IMR-90 (cell line): ENCODE measurements around the gene TBCD. TPM values are rescaled to one million over a fixed set of nuclear protein-coding genes. Genes with fewer than 3 reads are reported as not detected.

ENCODE experiments used
- ATAC-seq: fragments of 200-7000 bp; cut with Tn5 transposase; 2 replicates; pipeline ENCODE4 v1.9.1; 2020; ENCODE audit warnings: low read depth, mild to moderate bottlenecking, moderate library complexity
- BruUV-seq: library from RNA; stranded (reverse); fragments of 400-500 nt; replicated peaks from 2 replicates; lab custom pipeline; 2021; lab: Mats Ljungman, UMichigan
- CTCF ChIA-PET: fragments of 300-600 bp; formaldehyde crosslinking; extraction: SDS; loops from one replicate; lab custom pipeline; 2021; ENCODE audit warnings: antibody characterized with exemption; lab: Yijun Ruan, JAX
- POLR2A ChIA-PET: fragments of 300-600 bp; sonication (Branson Sonifier 250); formaldehyde crosslinking; loops from one replicate; lab custom pipeline; 2022; ENCODE audit warnings: antibody characterized with exemption; ENCODE audit not compliant: unreplicated experiment; lab: Charles Lee
- DNase-seq: peaks from one replicate; pipeline ENCODE4 v3.0.0; 2013
- H2AFZ ChIP-seq: replicated peaks from 2 replicates; pipeline ENCODE3; 2013; ENCODE audit warnings: low read length, mild to moderate bottlenecking; ENCODE audit not compliant: poor library complexity
- H2AK5ac ChIP-seq: 2 replicates; pipeline ENCODE4 v1.6.1; 2013; ENCODE audit warnings: low read depth, low read length, inconsistent platforms
- H2AK9ac ChIP-seq: replicated peaks from 2 replicates; pipeline ENCODE3; 2013; ENCODE audit warnings: mild to moderate bottlenecking, low read depth, low read length, moderate library complexity; ENCODE audit not compliant: poor library complexity
- H2BK120ac ChIP-seq: 2 replicates; pipeline ENCODE4 v1.6.1; 2013; ENCODE audit warnings: low read depth, low read length, inconsistent platforms
- H2BK15ac ChIP-seq: 3 replicates; pipeline ENCODE4 v1.6.1; 2013; ENCODE audit warnings: low read depth, low read length, inconsistent platforms
- H2BK20ac ChIP-seq: 2 replicates; pipeline ENCODE4 v1.6.1; 2013; ENCODE audit warnings: low read depth, mild to moderate bottlenecking, inconsistent platforms, low read length, moderate library complexity
- H2BK5ac ChIP-seq: 2 replicates; pipeline ENCODE4 v1.6.1; 2013; ENCODE audit warnings: mild to moderate bottlenecking, low read depth, low read length, inconsistent platforms; ENCODE audit not compliant: poor library complexity, severe bottlenecking
- H3K14ac ChIP-seq: replicated peaks from 2 replicates; pipeline ENCODE4 v1.6.1; 2013; ENCODE audit warnings: low read depth, low read length, inconsistent platforms
- H3K18ac ChIP-seq: 2 replicates; pipeline ENCODE4 v1.6.1; 2013; ENCODE audit warnings: low read depth, low read length, control low read depth
- H3K23ac ChIP-seq: 2 replicates; pipeline ENCODE4 v1.6.1; 2013; ENCODE audit warnings: low read depth, low read length, inconsistent platforms
- H3K27ac ChIP-seq: 2 replicates; pipeline ENCODE4 v1.5.1; 2013; ENCODE audit warnings: mild to moderate bottlenecking, control low read depth, low read length; ENCODE audit not compliant: insufficient read depth
- H3K27me3 ChIP-seq: 2 replicates; pipeline ENCODE4 v1.6.1; 2013; ENCODE audit warnings: low read length; ENCODE audit not compliant: control insufficient read depth, insufficient read depth
- H3K36me3 ChIP-seq: 2 replicates; pipeline ENCODE4 v1.6.1; 2013; ENCODE audit warnings: low read length, mixed read lengths; ENCODE audit not compliant: control insufficient read depth, insufficient read depth
- H3K4ac ChIP-seq: 2 replicates; pipeline ENCODE4 v1.6.1; 2013; ENCODE audit warnings: low read depth, low read length, inconsistent platforms
- H3K4me1 ChIP-seq: 2 replicates; pipeline ENCODE4 v1.6.1; 2013; ENCODE audit warnings: low read length, mixed read lengths; ENCODE audit not compliant: control insufficient read depth, insufficient read depth
- H3K4me2 ChIP-seq: 2 replicates; pipeline ENCODE4 v1.6.1; 2013; ENCODE audit warnings: low read depth, mild to moderate bottlenecking, control low read depth, low read length, moderate library complexity
- H3K4me3 ChIP-seq: 2 replicates; pipeline ENCODE4 v1.5.1; 2013; ENCODE audit warnings: low read depth, mild to moderate bottlenecking, control low read depth, low read length, moderate library complexity; ENCODE audit not compliant: insufficient read depth
- H3K56ac ChIP-seq: 2 replicates; pipeline ENCODE4 v1.6.1; 2013; ENCODE audit warnings: low read length, inconsistent platforms; ENCODE audit not compliant: insufficient read depth; ENCODE audit errors: extremely low read depth
- H3K79me1 ChIP-seq, 2 experiments: 2 replicates each; pipeline ENCODE4 v1.6.1; 2013; ENCODE audit warnings: low read length in 2 of 2, inconsistent platforms in 1 of 2, low read depth in 1 of 2
- H3K9ac ChIP-seq: 2 replicates; pipeline ENCODE4 v1.6.1; 2013; ENCODE audit warnings: low read depth, low read length, control low read depth
- H3K9me1 ChIP-seq: 2 replicates; pipeline ENCODE4 v1.6.1; 2013; ENCODE audit warnings: low read length, inconsistent platforms; ENCODE audit not compliant: insufficient read depth
- H3K9me3 ChIP-seq: 2 replicates; pipeline ENCODE4 v1.6.1; 2013; ENCODE audit warnings: low read length; ENCODE audit not compliant: control insufficient read depth, insufficient read depth
- H4K20me1 ChIP-seq: 2 replicates; pipeline ENCODE4 v1.6.1; 2013; ENCODE audit warnings: low read length, inconsistent platforms; ENCODE audit not compliant: insufficient read depth
- H4K5ac ChIP-seq: 2 replicates; pipeline ENCODE4 v1.6.1; 2013; ENCODE audit warnings: mild to moderate bottlenecking, low read depth, low read length, control low read depth
- H4K8ac ChIP-seq, 2 experiments: 2 replicates each; pipeline ENCODE4 v1.6.1; 2013; ENCODE audit warnings: low read depth in 2 of 2, low read length in 2 of 2, control low read depth in 1 of 2, inconsistent platforms in 1 of 2
- H4K91ac ChIP-seq: 2 replicates; pipeline ENCODE4 v1.6.1; 2013; ENCODE audit warnings: low read depth, low read length, inconsistent platforms; ENCODE audit not compliant: insufficient read depth
- BHLHE40 ChIP-seq: fragments of 150-350 bp; IDR thresholded peaks from 2 replicates; pipeline ENCODE4 v1.6.1; 2016; ENCODE audit warnings: mild to moderate bottlenecking, low read depth, low read length
- CEBPB ChIP-seq: IDR thresholded peaks from 2 replicates; pipeline ENCODE4 v1.6.1; 2012; ENCODE audit warnings: low read depth, low read length, improper control_type of control experiment
- CHD1 ChIP-seq: IDR thresholded peaks from 2 replicates; pipeline ENCODE4 v1.6.1; 2012; ENCODE audit warnings: low read depth, low read length, improper control_type of control experiment
- ELK1 ChIP-seq: fragments of 150-350 bp; IDR thresholded peaks from 2 replicates; pipeline ENCODE4 v1.6.1; 2016; ENCODE audit warnings: low read depth, mild to moderate bottlenecking, low read length, moderate library complexity, borderline replicate concordance
- FOS ChIP-seq: fragments of 150-350 bp; IDR thresholded peaks from 2 replicates; pipeline ENCODE4 v1.6.1; 2016; ENCODE audit warnings: low read depth, low read length
- MAFK ChIP-seq: IDR thresholded peaks from 2 replicates; pipeline ENCODE4 v1.6.1; 2012; ENCODE audit warnings: low read depth, low read length, improper control_type of control experiment
- MAZ ChIP-seq: IDR thresholded peaks from 2 replicates; pipeline ENCODE4 v1.6.1; 2012; ENCODE audit warnings: low read depth, mild to moderate bottlenecking, low read length, improper control_type of control experiment, moderate library complexity, borderline replicate concordance
- MXI1 ChIP-seq: IDR thresholded peaks from 2 replicates; pipeline ENCODE4 v1.6.1; 2012; ENCODE audit warnings: low read depth, mild to moderate bottlenecking, low read length, moderate library complexity, borderline replicate concordance
- POLR2A ChIP-seq: IDR thresholded peaks from 2 replicates; pipeline ENCODE4 v1.6.1; 2012; ENCODE audit warnings: mild to moderate bottlenecking, low read depth, low read length
- RCOR1 ChIP-seq: IDR thresholded peaks from 2 replicates; pipeline ENCODE4 v1.6.1; 2012; ENCODE audit warnings: mild to moderate bottlenecking, low read length, improper control_type of control experiment; ENCODE audit not compliant: insufficient replicate concordance
- RFX5 ChIP-seq: IDR thresholded peaks from 2 replicates; pipeline ENCODE4 v1.8.0; 2012; ENCODE audit warnings: low read depth, mild to moderate bottlenecking, low read length, moderate library complexity
- SMC3 ChIP-seq: fragments of 150-350 bp; IDR thresholded peaks from 2 replicates; pipeline ENCODE4 v1.6.1; 2016; ENCODE audit warnings: low read depth, mild to moderate bottlenecking, antibody characterized with exemption, low read length, moderate library complexity
- USF2 ChIP-seq: fragments of 150-350 bp; IDR thresholded peaks from 2 replicates; pipeline ENCODE4 v1.6.1; 2017; ENCODE audit warnings: mild to moderate bottlenecking, antibody characterized with exemption, low read length, low read depth
- WGBS, 2 experiments: methylation state at CpG; one replicate each; pipeline versions ENCODE4 v1.1.5 to v1.1.7; 2013; ENCODE audit warnings: missing lambda C conversion rate in 2 of 2; ENCODE audit not compliant: insufficient read length in 1 of 2; ENCODE audit errors: extremely low coverage in 2 of 2; 5-methylcytosine and 5-hydroxymethylcytosine counted together
- dilution Hi-C: fragments of 300-500 bp; cut with HindIII; formaldehyde crosslinking; loops from one replicate; pipeline ENCODE4 v1.14.3; 2018; ENCODE audit warnings: low sequenced_read_pairs; ENCODE audit not compliant: unreplicated experiment
- in situ Hi-C: fragments of 300-500 bp; cut with MboI; formaldehyde crosslinking; loops from 3 replicates; pipeline ENCODE4 v1.14.3; 2019; ENCODE audit warnings: low sequenced_read_pairs, inconsistent platforms, mixed read lengths
- intact Hi-C: fragments of 100-400 bp; cut with micrococcal nuclease; formaldehyde crosslinking; loops from 2 replicates; pipeline ENCODE4 v1.10.0; 2022
- polyA plus RNA-seq, 3 experiments: library from polyadenylated mRNA; depleted of rRNA; stranded (reverse); fragments of >200 nt; gene quantifications; 2 replicates each; pipeline ENCODE4 v1.2.3, GENCODE V29; 2012; ENCODE audit warnings: low replicate concordance in 1 of 3
- total RNA-seq: library from RNA; depleted of rRNA; stranded (reverse); fragments of >200 nt; gene quantifications from 2 replicates; pipeline ENCODE4 v1.2.3, GENCODE V29; 2012
- TF ChIP-seq, protein P1 (sequence below): conservative IDR thresholded peaks from 2 replicates; pipeline ENCODE4 v1.5.1; 2012; ENCODE audit warnings: mild to moderate bottlenecking, low read depth, low read length, improper control_type of control experiment

TBCD gene
- total and polyA plus RNA-seq, 2 of the 4 experiments (the other 2 are of a cell fraction): 21.9 to 54.5 TPM

GRCh38 chr17:82837586-82838320 lies 85.9 kb downstream of the TBCD start:
- Histone ChIP-seq H2BK5ac (no peak overlapping the region), H3K9me3 (no peaks in the 10 kb centered on the region), H2AK5ac (no peak overlapping the region), H3K14ac (no peak overlapping the region), H3K4me1 (peaks cover 4% of the 10 kb centered on the region; the same call in 1 of the 2 replicates), H3K18ac (no peak overlapping the region), H3K23ac (no peak overlapping the region), H2BK20ac (no peak overlapping the region), H3K56ac (no peak overlapping the region), H3K9me1 (peaks cover 3% of the 10 kb centered on the region; the same call in 1 of the 2 replicates), H3K27me3 (no peaks in the 10 kb centered on the region), H4K8ac (no peak overlapping the region), H2BK15ac (no peak overlapping the region), H3K27ac (no peak overlapping the region), H2AFZ (no peak overlapping the region), H2AK9ac (no peak overlapping the region), H4K5ac (no peak overlapping the region), H3K4me3 (no peak overlapping the region), H3K4ac (no peak overlapping the region), H3K9ac (no peak overlapping the region), H2BK120ac (no peak overlapping the region), H3K79me1 (0 out of 4 replicates have a peak, but pooled peaks cover 0 to 4% of the 10 kb centered on the region in 2 experiments), H3K36me3 (peaks cover 6% of the 10 kb centered on the region; the same call in 1 of the 2 replicates), H4K91ac (no peak overlapping the region), H3K4me2 (no peak overlapping the region), H4K20me1 (no peaks in the 10 kb centered on the region)
- CTCF ChIA-PET: interaction anchor here (1.5 kb wide), 1 partner anchor 19 kb away, joined by 3 read pairs; no protein-coding TSS in a partner anchor
- dilution Hi-C loops: no loop called here
- POLR2A ChIA-PET: no interaction called here
- in situ Hi-C loops: no loop called here
- intact Hi-C loops: no loop called here
- no TSS peak for BruUV-seq
- WGBS, 2 experiments: 80% methylated on average over 1 of the region's 13 CpGs; no CpG with 5 or more reads in 1 of the 2 experiments
- ATAC-seq: no peak
- DNase-seq: no peak
- TF ChIP-seq CHD1 (no peak), USF2 (no peak), POLR2A (no peak), MAFK (no peak), BHLHE40 (no peak), SMC3 (no peak), ELK1 (no peak), RFX5 (no peak), MXI1 (no peak), RCOR1 (no peak), MAZ (no peak), FOS (no peak), CEBPB (no peak)
- TF ChIP-seq, protein P1, sequence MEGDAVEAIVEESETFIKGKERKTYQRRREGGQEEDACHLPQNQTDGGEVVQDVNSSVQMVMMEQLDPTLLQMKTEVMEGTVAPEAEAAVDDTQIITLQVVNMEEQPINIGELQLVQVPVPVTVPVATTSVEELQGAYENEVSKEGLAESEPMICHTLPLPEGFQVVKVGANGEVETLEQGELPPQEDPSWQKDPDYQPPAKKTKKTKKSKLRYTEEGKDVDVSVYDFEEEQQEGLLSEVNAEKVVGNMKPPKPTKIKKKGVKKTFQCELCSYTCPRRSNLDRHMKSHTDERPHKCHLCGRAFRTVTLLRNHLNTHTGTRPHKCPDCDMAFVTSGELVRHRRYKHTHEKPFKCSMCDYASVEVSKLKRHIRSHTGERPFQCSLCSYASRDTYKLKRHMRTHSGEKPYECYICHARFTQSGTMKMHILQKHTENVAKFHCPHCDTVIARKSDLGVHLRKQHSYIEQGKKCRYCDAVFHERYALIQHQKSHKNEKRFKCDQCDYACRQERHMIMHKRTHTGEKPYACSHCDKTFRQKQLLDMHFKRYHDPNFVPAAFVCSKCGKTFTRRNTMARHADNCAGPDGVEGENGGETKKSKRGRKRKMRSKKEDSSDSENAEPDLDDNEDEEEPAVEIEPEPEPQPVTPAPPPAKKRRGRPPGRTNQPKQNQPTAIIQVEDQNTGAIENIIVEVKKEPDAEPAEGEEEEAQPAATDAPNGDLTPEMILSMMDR: no peak
